ENCODE data around the gene EFNA2. TPM values are rescaled to one million over a fixed set of nuclear protein-coding genes. Genes with fewer than 3 reads are reported as not detected.

Gene EFNA2
- polyA plus RNA-seq, 2 of the 4 experiments (the other 2 are of a cell fraction): 0.16 to 1.3 TPM

DNA sequence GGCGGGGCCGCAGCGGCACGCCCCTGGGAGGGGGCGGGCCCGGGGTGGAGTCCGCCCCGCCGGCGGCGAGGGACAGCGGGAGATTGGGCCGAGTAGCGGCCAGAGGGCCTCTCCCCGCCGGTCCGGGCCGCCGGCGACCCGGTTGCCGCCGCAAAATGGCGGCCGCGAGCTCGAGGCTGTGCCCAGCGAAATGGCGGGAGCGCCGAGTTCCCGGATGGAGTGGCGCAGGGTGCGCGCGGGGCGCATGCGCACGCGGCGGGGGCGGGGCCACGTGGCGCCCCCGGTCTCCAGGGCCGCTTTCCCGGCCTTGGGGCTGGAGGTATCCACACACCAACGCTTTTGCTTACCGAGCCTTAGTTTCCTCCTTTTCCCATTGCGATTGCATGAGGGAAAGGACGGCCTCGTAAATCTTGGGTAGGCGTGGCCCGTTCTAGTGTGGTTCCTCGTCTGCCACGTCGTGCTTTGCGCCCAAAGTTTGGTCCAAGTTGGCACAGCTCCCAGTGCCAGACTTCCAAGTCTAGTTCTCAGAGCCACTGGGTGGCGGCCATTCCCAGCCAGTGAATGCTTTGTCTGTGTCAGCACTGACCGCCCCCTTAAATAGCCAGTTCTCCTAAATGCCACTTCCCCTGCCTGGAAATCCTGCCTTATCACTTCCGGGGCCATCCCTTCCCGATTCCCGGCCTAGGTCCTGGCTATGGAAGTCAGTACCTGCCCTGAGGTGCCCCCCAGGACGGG is 16.0 kb upstream of the EFNA2 start (continued):
- TF ChIP-seq, protein P1, sequence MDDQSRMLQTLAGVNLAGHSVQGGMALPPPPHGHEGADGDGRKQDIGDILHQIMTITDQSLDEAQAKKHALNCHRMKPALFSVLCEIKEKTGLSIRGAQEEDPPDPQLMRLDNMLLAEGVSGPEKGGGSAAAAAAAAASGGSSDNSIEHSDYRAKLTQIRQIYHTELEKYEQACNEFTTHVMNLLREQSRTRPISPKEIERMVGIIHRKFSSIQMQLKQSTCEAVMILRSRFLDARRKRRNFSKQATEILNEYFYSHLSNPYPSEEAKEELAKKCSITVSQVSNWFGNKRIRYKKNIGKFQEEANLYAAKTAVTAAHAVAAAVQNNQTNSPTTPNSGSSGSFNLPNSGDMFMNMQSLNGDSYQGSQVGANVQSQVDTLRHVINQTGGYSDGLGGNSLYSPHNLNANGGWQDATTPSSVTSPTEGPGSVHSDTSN (IDR thresholded peaks at IDR 0.05): peak; percentile 59; the same call in 1 of the 2 replicates
- TF ChIP-seq HOXB13 (CRISPR knock-in tag; IDR thresholded peaks at IDR 0.05; ENCODE audit: low read depth): no peak; the same call in 1 of the 2 replicates
- no peak for TF ChIP-seq HEYL (CRISPR knock-in tag; IDR thresholded peaks at IDR 0.05)
- no peak for TF ChIP-seq FOSL2 (IDR thresholded peaks at IDR 0.05)
- peak; percentile 12; the same call in 1 of the 2 replicates for TF ChIP-seq FOSL2 (CRISPR knock-in tag; IDR thresholded peaks at IDR 0.05)
- TF ChIP-seq, protein P2, sequence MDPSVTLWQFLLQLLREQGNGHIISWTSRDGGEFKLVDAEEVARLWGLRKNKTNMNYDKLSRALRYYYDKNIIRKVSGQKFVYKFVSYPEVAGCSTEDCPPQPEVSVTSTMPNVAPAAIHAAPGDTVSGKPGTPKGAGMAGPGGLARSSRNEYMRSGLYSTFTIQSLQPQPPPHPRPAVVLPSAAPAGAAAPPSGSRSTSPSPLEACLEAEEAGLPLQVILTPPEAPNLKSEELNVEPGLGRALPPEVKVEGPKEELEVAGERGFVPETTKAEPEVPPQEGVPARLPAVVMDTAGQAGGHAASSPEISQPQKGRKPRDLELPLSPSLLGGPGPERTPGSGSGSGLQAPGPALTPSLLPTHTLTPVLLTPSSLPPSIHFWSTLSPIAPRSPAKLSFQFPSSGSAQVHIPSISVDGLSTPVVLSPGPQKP (IDR thresholded peaks at IDR 0.05; ENCODE audit: low read depth, low read length): no peak
- no peak for TF ChIP-seq BHLHE40 (IDR thresholded peaks at IDR 0.05; ENCODE audit: low read depth, low read length)
- 0 out of 2 replicates have a peak, but pooled peaks have one; percentile 56 for TF ChIP-seq FOSB (CRISPR knock-in tag; IDR thresholded peaks at IDR 0.05)
- TF ChIP-seq SMC3 (IDR thresholded peaks at IDR 0.05): no peak
- no peak for TF ChIP-seq KDM5A (IDR thresholded peaks at IDR 0.05)
- TF ChIP-seq ZFP36 (IDR thresholded peaks at IDR 0.05; ENCODE audit: borderline replicate concordance, partially characterized antibody): no peak
- TF ChIP-seq, protein P3, sequence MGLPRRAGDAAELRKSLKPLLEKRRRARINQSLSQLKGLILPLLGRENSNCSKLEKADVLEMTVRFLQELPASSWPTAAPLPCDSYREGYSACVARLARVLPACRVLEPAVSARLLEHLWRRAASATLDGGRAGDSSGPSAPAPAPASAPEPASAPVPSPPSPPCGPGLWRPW (IDR thresholded peaks at IDR 0.05): no peak
- TF ChIP-seq TFCP2L1 (CRISPR knock-in tag; IDR thresholded peaks at IDR 0.05): peak; percentile 35; the same call in 1 of the 2 replicates
- TF ChIP-seq TP53 (CRISPR knock-in tag; IDR thresholded peaks at IDR 0.05): peak; percentile 70; the same call in 1 of the 2 replicates
- no peak for TF ChIP-seq CBX2 (IDR thresholded peaks at IDR 0.05; ENCODE audit: borderline replicate concordance, low read depth)
- TF ChIP-seq NPAS2 (CRISPR knock-in tag; IDR thresholded peaks at IDR 0.05; ENCODE audit: borderline replicate concordance): no peak
- no peak for TF ChIP-seq REST (IDR thresholded peaks at IDR 0.05)
- TF ChIP-seq NFE2L2 (conservative IDR thresholded peaks at IDR 0.05; ENCODE audit: low read length): no peak
- no peak for TF ChIP-seq RAD21 (conservative IDR thresholded peaks at IDR 0.05 in 1 of 2, IDR thresholded peaks at IDR 0.05 in 1 of 2)
- TF ChIP-seq PHF8 (IDR thresholded peaks at IDR 0.05; ENCODE audit: borderline replicate concordance, low read depth): peak; percentile 41; the same call in 1 of the 2 replicates
- TF ChIP-seq ZC3H11A (IDR thresholded peaks at IDR 0.05): no peak
- no peak for TF ChIP-seq RFX5 (IDR thresholded peaks at IDR 0.05)
- TF ChIP-seq CBX8 (IDR thresholded peaks at IDR 0.05): no peak
- no peak for TF ChIP-seq HOXA7 (CRISPR knock-in tag; IDR thresholded peaks at IDR 0.05)
- no peak for TF ChIP-seq CHD2 (IDR thresholded peaks at IDR 0.05; ENCODE audit: low read length, partially characterized antibody)
- TF ChIP-seq ESRRA (IDR thresholded peaks at IDR 0.05; ENCODE audit: borderline replicate concordance, low read length): no peak
- TF ChIP-seq HMGXB4 (CRISPR knock-in tag; IDR thresholded peaks at IDR 0.05; ENCODE audit: borderline replicate concordance): no peak
- 0 out of 2 replicates have a peak, but pooled peaks have one; percentile 12 for TF ChIP-seq ATOH8 (CRISPR knock-in tag; IDR thresholded peaks at IDR 0.05; ENCODE audit: low read depth)

Data from A549 (cell line).